Fibroblast of lung (primary cell): ENCODE results near the gene TLCD1. TPM values are rescaled to one million over a fixed set of nuclear protein-coding genes. Genes with fewer than 3 reads are reported as not detected.
A peak's percentile ranks its signal among the peaks of the same experiment; 100 is the strongest.

Experiments used
- DNase-seq, 2 donors: peaks; one replicate each; pipeline versions ENCODE4 v3.0.0 to v3.0.0-alpha.2; 2010; ENCODE audit warnings: low read depth in 2 of 2
- H2AFZ ChIP-seq: 2 replicates; pipeline ENCODE4 v1.5.1; 2012; ENCODE audit warnings: low read length, control low read depth, inconsistent platforms
- H3K27ac ChIP-seq: 2 replicates; pipeline ENCODE4 v1.5.1; 2011; ENCODE audit warnings: low read length, control low read depth; ENCODE audit not compliant: insufficient read depth
- H3K27me3 ChIP-seq: 2 replicates; pipeline ENCODE4 v1.5.1; 2011; ENCODE audit warnings: mild to moderate bottlenecking, low read length; ENCODE audit not compliant: control insufficient read depth, insufficient read depth
- H3K36me3 ChIP-seq: 2 replicates; pipeline ENCODE4 v1.5.1; 2011; ENCODE audit warnings: low read length; ENCODE audit not compliant: control insufficient read depth, insufficient read depth
- H3K4me1 ChIP-seq: 2 replicates; pipeline ENCODE4 v1.5.1; 2011; ENCODE audit warnings: low read length; ENCODE audit not compliant: control insufficient read depth, insufficient read depth; ENCODE audit errors: extremely low read depth
- H3K4me2 ChIP-seq: 2 replicates; pipeline ENCODE4 v1.5.1; 2011; ENCODE audit warnings: low read length, control low read depth; ENCODE audit not compliant: insufficient read depth; ENCODE audit errors: extremely low read depth
- H3K4me3 ChIP-seq, 4 experiments: fragments of 200-600 bp in 1 of 4; sonication (generic) in 1 of 4; replicated peaks in 1 of 4; 2 replicates each; pipeline ENCODE4 v1.5.1; 2011 to 2016; ENCODE audit warnings: low read length in 4 of 4, low read depth in 3 of 4, mild to moderate bottlenecking in 3 of 4, control low read depth in 2 of 4, inconsistent platforms in 1 of 4, mixed read lengths in 1 of 4; ENCODE audit not compliant: insufficient read depth in 1 of 4; ENCODE audit errors: control extremely low read depth in 1 of 4
- H3K79me2 ChIP-seq: 2 replicates; pipeline ENCODE4 v1.5.1; 2012; ENCODE audit warnings: mild to moderate bottlenecking, low read length, inconsistent platforms; ENCODE audit not compliant: control insufficient read depth, insufficient read depth
- H3K9ac ChIP-seq: 2 replicates; pipeline ENCODE4 v1.5.1; 2011; ENCODE audit warnings: mild to moderate bottlenecking, low read length, control low read depth; ENCODE audit not compliant: insufficient read depth
- H3K9me3 ChIP-seq: 2 replicates; pipeline ENCODE4 v1.5.1; 2012; ENCODE audit warnings: low read depth, low read length; ENCODE audit not compliant: control insufficient read depth, insufficient read depth
- H4K20me1 ChIP-seq: 2 replicates; pipeline ENCODE4 v1.5.1; 2011; ENCODE audit warnings: low read length; ENCODE audit not compliant: control insufficient read depth, insufficient read depth; ENCODE audit errors: extremely low read depth
- CTCF ChIP-seq, 2 donors: IDR thresholded peaks in 1 of 2; conservative IDR thresholded peaks in 1 of 2; 1 replicate in 1 of 2; 2 replicates in 1 of 2; pipeline ENCODE4 v1.5.1; 2011 to 2012; ENCODE audit warnings: low read length in 2 of 2, control low read depth in 1 of 2, inconsistent platforms in 1 of 2, low read depth in 1 of 2, mild to moderate bottlenecking in 1 of 2
- EZH2 ChIP-seq: IDR thresholded peaks from 2 replicates; pipeline ENCODE4 v1.5.1; 2012; ENCODE audit warnings: low read length, control low read depth, mild to moderate bottlenecking; ENCODE audit errors: missing control alignments
- polyA plus RNA-seq, 2 donors: library from polyadenylated mRNA; depleted of rRNA in 1 of 2; stranded (reverse) in 1 of 2; unstranded in 1 of 2; fragments of >200 nt; gene quantifications; 2 replicates each; pipeline ENCODE4 v1.2.1, GENCODE V29; 2011 to 2012; ENCODE audit warnings: missing spikeins in 1 of 2
- total RNA-seq: library from RNA; depleted of rRNA; stranded (reverse); fragments of >200 nt; gene quantifications from 2 replicates; pipeline ENCODE4 v1.2.1, GENCODE V29; 2014

Gene TLCD1
- total and polyA plus RNA-seq, 2 donors (not counting 1 experiment from before 2014, with no cell fraction given) = 6.6 to 10.8 TPM

- Histone ChIP-seq H3K4me3 (peak overlapping the region; percentile 78 to 99 (median 96)), H3K4me2 (peak overlapping the region; percentile 86), H3K79me2 (peaks cover 37% of the 10 kb centered on the region), H3K27ac (peak overlapping the region; percentile 97), H3K27me3 (no peaks in the 10 kb centered on the region), H3K9ac (peak overlapping the region; percentile 94), H3K4me1 (peaks cover 9% of the 10 kb centered on the region), H3K9me3 (no peaks in the 10 kb centered on the region), H2AFZ (no peak overlapping the region), H4K20me1 (no peaks in the 10 kb centered on the region), H3K36me3 (peaks cover 21% of the 10 kb centered on the region)
- TF ChIP-seq CTCF (conservative IDR thresholded peaks at IDR 0.05 in 1 of 2, IDR thresholded peaks at IDR 0.05 in 1 of 2; ENCODE audit: low read depth in 1 of 2, low read length in 2 of 2) = no peak
- TF ChIP-seq EZH2 = no peak
- peak; percentile 44 to 65 for DNase-seq
Observed at GRCh38 chr17:28744104-28744971, 18.3 kb upstream of the TLCD1 start.

- Histone ChIP-seq H3K27ac (peak within 1 kb of the TSS; percentile 97), H3K9ac (peak within 1 kb of the TSS; percentile 94), H3K36me3 (peaks cover 13% of the 10 kb centered on the region), H4K20me1 (no peaks in the 10 kb centered on the region), H3K4me2 (peak within 1 kb of the TSS; percentile 88), H2AFZ (no peak within 1 kb of the TSS), H3K4me1 (peaks cover 9% of the 10 kb centered on the region), H3K4me3 (peak within 1 kb of the TSS; percentile 78 to 99 (median 96)), H3K27me3 (no peaks in the 10 kb centered on the region), H3K79me2 (peaks cover 37% of the 10 kb centered on the region), H3K9me3 (no peaks in the 10 kb centered on the region)
- peak in 1 of 2 donors; percentile 22 for TF ChIP-seq CTCF (conservative IDR thresholded peaks at IDR 0.05 in 1 of 2, IDR thresholded peaks at IDR 0.05 in 1 of 2; ENCODE audit: low read depth in 1 of 2, low read length in 2 of 2)
- TF ChIP-seq EZH2 = no peak
- DNase-seq = peak; percentile 89 to 92
Observed at GRCh38 chr17:28743243-28744103, 17.4 kb upstream of the TLCD1 start, which contains the start of gene TRAF4. Gene TRAF4, plus strand, starts transcription at chr17:28744011. Its CDS starts 102 bp downstream, at chr17:28744113.
